PC-9 (cell line): Measurements from ENCODE around the gene FRRS1. TPM values are rescaled to one million over a fixed set of nuclear protein-coding genes. Genes with fewer than 3 reads are reported as not detected.

Experiments used
- BruUV-seq: library from RNA; stranded (reverse); fragments of 400-500 nt; replicated peaks from 2 replicates; lab custom pipeline; 2021; lab: Mats Ljungman, UMichigan
- CTCF ChIA-PET: fragments of 300-600 bp; sonication (Branson Sonifier 250); formaldehyde crosslinking; loops from one replicate; lab custom pipeline; 2022; ENCODE audit warnings: antibody characterized with exemption; lab: Charles Lee
- POLR2A ChIA-PET: fragments of 300-600 bp; sonication (Branson Sonifier 250); formaldehyde crosslinking; loops from one replicate; lab custom pipeline; 2022; ENCODE audit warnings: antibody characterized with exemption; ENCODE audit not compliant: unreplicated experiment; lab: Charles Lee
- DNase-seq, 2 experiments: peaks; one replicate each; pipeline versions ENCODE4 v3.0.0 to v3.0.0-alpha.2; 2015 to 2022; ENCODE audit warnings: mixed read lengths in 1 of 2
- H2AFZ ChIP-seq: fragments of 200-600 bp; sonication (generic); 2 replicates; pipeline ENCODE4 v1.8.1; 2017; ENCODE audit warnings: antibody characterized with exemption
- H3F3A ChIP-seq: fragments of 200-600 bp; sonication (generic); 2 replicates; pipeline ENCODE4 v1.8.1; 2017; ENCODE audit warnings: antibody characterized with exemption, mild to moderate bottlenecking, low read depth; ENCODE audit not compliant: insufficient read depth
- H3K27ac ChIP-seq: fragments of 200-600 bp; sonication (generic); 2 replicates; pipeline ENCODE4 v1.6.1; 2016; ENCODE audit warnings: mixed run types
- H3K27me3 ChIP-seq: fragments of 200-600 bp; sonication (generic); 2 replicates; pipeline ENCODE4 v1.6.1; 2016; ENCODE audit warnings: low read depth, mixed run types; ENCODE audit not compliant: insufficient read depth
- H3K36me3 ChIP-seq: fragments of 200-600 bp; sonication (generic); 2 replicates; pipeline ENCODE4 v1.6.1; 2016; ENCODE audit warnings: low read depth, mixed run types
- H3K4me1 ChIP-seq: fragments of 200-600 bp; sonication (generic); replicated peaks from 2 replicates; pipeline ENCODE4 v1.6.1; 2016; ENCODE audit warnings: mixed run types; ENCODE audit not compliant: insufficient read depth
- H3K4me2 ChIP-seq: fragments of 200-600 bp; sonication (generic); 2 replicates; pipeline ENCODE4 v1.6.1; 2017; ENCODE audit warnings: mixed run types
- H3K4me3 ChIP-seq: fragments of 200-600 bp; sonication (generic); 2 replicates; pipeline ENCODE4 v1.6.1; 2016; ENCODE audit warnings: mixed run types
- H3K79me2 ChIP-seq: fragments of 200-600 bp; sonication (generic); 2 replicates; pipeline ENCODE4 v1.6.1; 2017; ENCODE audit warnings: low read depth, mixed run types
- H3K9me2 ChIP-seq: fragments of 200-600 bp; sonication (generic); 2 replicates; pipeline ENCODE4 v1.8.1; 2017; ENCODE audit warnings: mild to moderate bottlenecking; ENCODE audit not compliant: insufficient read depth
- H3K9me3 ChIP-seq: fragments of 200-600 bp; sonication (generic); 2 replicates; pipeline ENCODE4 v1.8.1; 2016; ENCODE audit warnings: low read depth; ENCODE audit not compliant: insufficient read depth
- H4K20me1 ChIP-seq: fragments of 200-600 bp; sonication (generic); 2 replicates; pipeline ENCODE4 v1.8.1; 2017; ENCODE audit not compliant: insufficient read depth
- CTCF ChIP-seq: fragments of 200-600 bp; sonication (generic); conservative IDR thresholded peaks from 2 replicates; pipeline ENCODE4 v1.6.1; 2017; ENCODE audit warnings: mixed run types, antibody characterized with exemption, mild to moderate bottlenecking, moderate library complexity
- EZH2 ChIP-seq: fragments of 200-600 bp; sonication (generic); IDR thresholded peaks from 2 replicates; pipeline ENCODE4 v1.8.0; 2017; ENCODE audit warnings: antibody characterized with exemption, low read depth
- intact Hi-C: fragments of 100-400 bp; cut with micrococcal nuclease; formaldehyde crosslinking; loops from one replicate; pipeline ENCODE4 v1.10.0; 2022; ENCODE audit not compliant: unreplicated experiment
- total RNA-seq: library from RNA; stranded (reverse); gene quantifications from 2 replicates; pipeline ENCODE4 v1.2.3, GENCODE V29; 2021

FRRS1 gene
- total RNA-seq, 1 experiment from 2014 or later: 7.3 TPM

- Histone ChIP-seq H2AFZ (no peak overlapping the region), H3K27me3 (no peaks in the 10 kb centered on the region), H3K36me3 (no peaks in the 10 kb centered on the region), H4K20me1 (no peaks in the 10 kb centered on the region), H3K79me2 (no peaks in the 10 kb centered on the region), H3F3A (no peaks in the 10 kb centered on the region), H3K9me2 (no peaks in the 10 kb centered on the region), H3K9me3 (no peaks in the 10 kb centered on the region), H3K27ac (no peak overlapping the region), H3K4me2 (no peak overlapping the region), H3K4me3 (no peak overlapping the region), H3K4me1 (no peaks in the 10 kb centered on the region)
- DNase-seq: peak in 1 of 2 experiments; percentile 40
- BruUV-seq: no TSS peak
- intact Hi-C loops: no loop called here
- TF ChIP-seq CTCF (peak; percentile 63), EZH2 (no peak)
- CTCF ChIA-PET: interaction anchor here (0.6 kb wide), 1 partner anchor 1142 kb away, joined by 3 read pairs; no protein-coding TSS in a partner anchor
- POLR2A ChIA-PET: no interaction called here
These were observed 37.8 kb downstream of the FRRS1 start for GRCh38 chr1:99728494-99729235.

- Histone ChIP-seq H3K36me3 (no peaks in the 10 kb centered on the region), H3K4me1 (no peaks in the 10 kb centered on the region), H4K20me1 (no peaks in the 10 kb centered on the region), H3K4me2 (no peak overlapping the region), H3K27ac (no peak overlapping the region), H2AFZ (no peak overlapping the region), H3F3A (no peaks in the 10 kb centered on the region), H3K9me3 (no peaks in the 10 kb centered on the region), H3K27me3 (no peaks in the 10 kb centered on the region), H3K9me2 (peaks cover 7% of the 10 kb centered on the region; the same call in 1 of the 2 replicates), H3K79me2 (no peaks in the 10 kb centered on the region), H3K4me3 (no peak overlapping the region)
- no TSS peak for BruUV-seq
- no peak for DNase-seq
- CTCF ChIA-PET: no interaction called here
- TF ChIP-seq CTCF (no peak), EZH2 (no peak)
- POLR2A ChIA-PET: no interaction called here
- intact Hi-C loops: no loop called here
These were observed 38.8 kb downstream of the FRRS1 start for GRCh38 chr1:99727575-99728185.

GRCh38 chr1:99726818-99727217 lies 39.6 kb downstream of the FRRS1 start:
- Histone ChIP-seq H3K27ac (no peak overlapping the region), H3K4me3 (no peak overlapping the region), H2AFZ (no peak overlapping the region), H4K20me1 (no peaks in the 10 kb centered on the region), H3K79me2 (no peaks in the 10 kb centered on the region), H3K4me2 (no peak overlapping the region), H3K9me3 (no peaks in the 10 kb centered on the region), H3F3A (no peaks in the 10 kb centered on the region), H3K27me3 (no peaks in the 10 kb centered on the region), H3K9me2 (peaks cover 11% of the 10 kb centered on the region; the same call in 1 of the 2 replicates), H3K4me1 (no peaks in the 10 kb centered on the region), H3K36me3 (no peaks in the 10 kb centered on the region)
- CTCF ChIA-PET: no interaction called here
- no peak for DNase-seq
- no peak for TF ChIP-seq EZH2
- POLR2A ChIA-PET: no interaction called here
- intact Hi-C loops: no loop called here
- BruUV-seq: no TSS peak
